Measurements from ENCODE around the gene PROSER2. TPM values are rescaled to one million over a fixed set of nuclear protein-coding genes. Genes with fewer than 3 reads are reported as not detected.

Gene PROSER2
- total RNA-seq, 2 donors from 2014 or later = 6.2 to 9.5 TPM

- Histone ChIP-seq H3K4me1 (ENCODE audit: control insufficient read depth in 1 of 2, low read depth in 2 of 2) (peaks cover 0 to 3% of the 10 kb centered on the region in 2 donors), H3K36me3 (no peaks in the 10 kb centered on the region), H3K9me3 (no peaks in the 10 kb centered on the region), H3K27me3 (replicated peaks; ENCODE audit: insufficient read depth) (no peaks in the 10 kb centered on the region), H3K27ac (no peak overlapping the region), H3K4me3 (no peak overlapping the region)
- TF ChIP-seq CTCF (IDR thresholded peaks at IDR 0.05) = no peak
- ATAC-seq (ENCODE audit: insufficient number of reproducible peaks, low FRiP score, low read depth) = no peak
- DNase-seq (ENCODE audit: low spot score) = no peak
These were observed 41.6 kb downstream of the PROSER2 start for GRCh38 chr10:11864727-11865126.

GRCh38 chr10:11865561-11865960 lies 42.4 kb downstream of the PROSER2 start:
- Histone ChIP-seq H3K27ac (no peak overlapping the region), H3K4me3 (no peak overlapping the region), H3K36me3 (no peaks in the 10 kb centered on the region), H3K4me1 (ENCODE audit: control insufficient read depth in 1 of 2, low read depth in 2 of 2) (peaks cover 0 to 7% of the 10 kb centered on the region in 2 donors), H3K9me3 (no peaks in the 10 kb centered on the region), H3K27me3 (replicated peaks; ENCODE audit: insufficient read depth) (no peaks in the 10 kb centered on the region)
- ATAC-seq (ENCODE audit: insufficient number of reproducible peaks, low FRiP score, low read depth) (no peak), DNase-seq (ENCODE audit: low spot score) (no peak)
- no peak for TF ChIP-seq CTCF (IDR thresholded peaks at IDR 0.05)

GRCh38 chr10:11866199-11866925 lies 43.2 kb downstream of the PROSER2 start:
- Histone ChIP-seq H3K9me3 (no peaks in the 10 kb centered on the region), H3K36me3 (no peaks in the 10 kb centered on the region), H3K27ac (no peak overlapping the region), H3K4me3 (no peak overlapping the region), H3K4me1 (ENCODE audit: control insufficient read depth in 1 of 2, low read depth in 2 of 2) (peaks cover 0 to 9% of the 10 kb centered on the region in 2 donors), H3K27me3 (replicated peaks; ENCODE audit: insufficient read depth) (no peaks in the 10 kb centered on the region)
- DNase-seq (ENCODE audit: low spot score) (no peak), ATAC-seq (ENCODE audit: insufficient number of reproducible peaks, low FRiP score, low read depth) (no peak)
- TF ChIP-seq CTCF (IDR thresholded peaks at IDR 0.05) = no peak

- no peak for TF ChIP-seq CTCF (IDR thresholded peaks at IDR 0.05)
- Histone ChIP-seq H3K27me3 (replicated peaks; ENCODE audit: insufficient read depth) (no peaks in the 10 kb centered on the region), H3K36me3 (no peaks in the 10 kb centered on the region), H3K4me3 (no peak overlapping the region), H3K27ac (no peak overlapping the region), H3K4me1 (ENCODE audit: control insufficient read depth in 1 of 2, low read depth in 2 of 2) (peaks cover 0 to 16% of the 10 kb centered on the region in 2 donors), H3K9me3 (no peaks in the 10 kb centered on the region)
- DNase-seq (ENCODE audit: low spot score) (no peak), ATAC-seq (ENCODE audit: insufficient number of reproducible peaks, low FRiP score, low read depth) (no peak)
These were observed 46.1 kb downstream of the PROSER2 start for GRCh38 chr10:11869219-11869618.

- H3K27ac ChIP-seq = no peak overlapping the region
- no peak for DNase-seq (ENCODE audit: low spot score)
- TF ChIP-seq CTCF (IDR thresholded peaks at IDR 0.05) = no peak
- H3K4me3 ChIP-seq = peak overlapping the region; percentile 47
- H3K27me3 ChIP-seq (replicated peaks; ENCODE audit: insufficient read depth) = no peaks in the 10 kb centered on the region
- no peaks in the 10 kb centered on the region for H3K36me3 ChIP-seq
- no peaks in the 10 kb centered on the region for H3K9me3 ChIP-seq
- no peak for ATAC-seq (ENCODE audit: insufficient number of reproducible peaks, low FRiP score, low read depth)
- H3K4me1 ChIP-seq (ENCODE audit: control insufficient read depth in 1 of 2, low read depth in 2 of 2) = peaks cover 0 to 22% of the 10 kb centered on the region in 2 donors
These were observed 46.7 kb downstream of the PROSER2 start for GRCh38 chr10:11869743-11870460.
